ENCODE results near the gene HOXA10. TPM values are rescaled to one million over a fixed set of nuclear protein-coding genes. Genes with fewer than 3 reads are reported as not detected.
A peak's percentile ranks its signal among the peaks of the same experiment; 100 is the strongest.

Gene HOXA10
- 1 to 10 TPM in 1 of 4 donors, not detected in 3; 4.0 TPM for total RNA-seq

DNA sequence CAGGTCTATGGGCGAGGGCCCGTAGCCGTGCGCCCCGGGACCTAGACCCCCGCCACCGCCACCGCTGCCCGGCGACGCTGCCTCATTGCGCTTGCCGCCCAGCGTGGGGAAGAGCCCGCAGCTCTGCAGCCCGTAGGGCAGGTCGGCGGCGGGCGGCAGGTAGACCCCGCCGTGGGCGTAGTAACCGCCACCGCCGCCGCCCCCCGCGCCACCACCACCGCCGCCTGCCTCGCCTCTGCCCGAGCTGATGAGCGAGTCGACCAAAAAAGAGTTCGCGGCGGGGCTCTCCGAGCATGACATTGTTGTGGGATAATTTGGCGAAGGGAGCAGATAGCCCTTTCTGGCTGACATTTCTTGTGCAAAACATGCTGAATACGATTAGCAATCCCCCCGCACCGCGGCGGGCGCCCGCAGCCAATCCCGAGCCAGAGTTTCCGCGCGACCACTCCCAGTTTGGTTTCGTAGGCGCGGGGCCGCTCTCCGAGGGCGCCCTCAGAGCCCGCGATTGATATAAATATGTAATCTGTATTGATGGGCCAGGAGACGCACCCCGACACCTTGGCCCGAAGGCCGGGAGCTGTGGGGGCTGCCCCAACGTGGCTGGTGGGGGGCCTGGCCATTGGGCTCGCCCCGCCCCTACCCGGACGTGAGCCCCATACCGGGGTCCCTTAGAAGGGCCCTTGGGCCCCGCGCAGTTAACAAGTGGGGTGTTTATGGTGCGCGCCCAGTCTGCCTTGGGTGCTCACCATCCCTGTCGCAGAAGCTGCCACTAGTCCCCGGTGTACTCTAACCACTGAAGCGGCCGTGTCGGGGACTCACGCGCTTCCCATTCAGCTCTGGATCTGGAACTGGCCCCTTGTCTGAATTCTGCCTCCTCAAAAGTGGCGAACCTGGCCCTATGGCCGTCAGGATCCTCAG is at the start of gene HOXA10:
Gene HOXA10, minus strand, starts transcription at position 365 of the 918 bp plus-strand sequence. Its CDS starts 14 bp downstream, at position 351.
- intact Hi-C loops (cut with DNase I): loop anchor here (10.0 kb wide), 1 partner anchor 1089 kb away; no protein-coding TSS in a partner anchor
- Histone ChIP-seq H3K27me3 (peaks cover 89% of the 10 kb centered on the region), H3K27ac (no peak within 1 kb of the TSS), H3K9me3 (no peaks in the 10 kb centered on the region), H3K36me3 (no peaks in the 10 kb centered on the region), H3K4me1 (peaks cover 14 to 30% of the 10 kb centered on the region in 2 donors), H3K4me3 (replicated peaks in 1 of 3) (peak within 1 kb of the TSS in 2 of 3 donors; percentile 7 to 30)
- 7 to 9% methylated on average over 27 to 32 of the region's 82 CpGs for WGBS, 2 donors
- TF ChIP-seq POLR2A (IDR thresholded peaks at IDR 0.05): no peak
- TF ChIP-seq, protein P1, sequence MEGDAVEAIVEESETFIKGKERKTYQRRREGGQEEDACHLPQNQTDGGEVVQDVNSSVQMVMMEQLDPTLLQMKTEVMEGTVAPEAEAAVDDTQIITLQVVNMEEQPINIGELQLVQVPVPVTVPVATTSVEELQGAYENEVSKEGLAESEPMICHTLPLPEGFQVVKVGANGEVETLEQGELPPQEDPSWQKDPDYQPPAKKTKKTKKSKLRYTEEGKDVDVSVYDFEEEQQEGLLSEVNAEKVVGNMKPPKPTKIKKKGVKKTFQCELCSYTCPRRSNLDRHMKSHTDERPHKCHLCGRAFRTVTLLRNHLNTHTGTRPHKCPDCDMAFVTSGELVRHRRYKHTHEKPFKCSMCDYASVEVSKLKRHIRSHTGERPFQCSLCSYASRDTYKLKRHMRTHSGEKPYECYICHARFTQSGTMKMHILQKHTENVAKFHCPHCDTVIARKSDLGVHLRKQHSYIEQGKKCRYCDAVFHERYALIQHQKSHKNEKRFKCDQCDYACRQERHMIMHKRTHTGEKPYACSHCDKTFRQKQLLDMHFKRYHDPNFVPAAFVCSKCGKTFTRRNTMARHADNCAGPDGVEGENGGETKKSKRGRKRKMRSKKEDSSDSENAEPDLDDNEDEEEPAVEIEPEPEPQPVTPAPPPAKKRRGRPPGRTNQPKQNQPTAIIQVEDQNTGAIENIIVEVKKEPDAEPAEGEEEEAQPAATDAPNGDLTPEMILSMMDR (IDR thresholded peaks at IDR 0.05): no peak
- no peak for DNase-seq

DNA sequence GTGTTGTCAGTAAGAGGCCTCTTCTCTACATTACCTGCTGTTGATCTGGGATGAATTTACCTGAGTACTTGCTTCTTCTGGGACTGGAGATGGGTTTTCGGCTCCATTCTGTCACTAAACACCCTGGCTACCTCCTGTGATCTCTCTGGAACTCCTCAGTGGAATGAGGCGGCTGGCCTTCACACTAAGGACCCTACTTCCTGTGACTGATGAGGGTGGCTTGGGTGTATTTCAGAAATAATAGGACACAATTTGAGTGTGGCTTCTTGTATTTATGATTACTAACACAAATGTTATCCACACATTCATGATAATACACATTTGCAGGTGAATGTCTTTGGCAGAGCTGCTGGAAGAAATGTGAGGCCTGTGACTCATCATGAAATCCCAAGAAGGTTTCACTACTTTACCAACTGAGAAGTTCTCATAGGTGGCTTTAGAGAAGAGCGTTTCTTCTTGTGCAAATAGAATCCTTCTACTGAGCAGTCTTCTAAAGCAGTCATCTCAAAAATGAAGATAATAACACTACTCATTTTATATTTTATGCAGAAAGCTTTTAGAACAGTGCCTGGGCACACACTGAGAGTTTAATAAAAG is 47.2 kb upstream of the HOXA10 start:
- Histone ChIP-seq H3K27me3 (peaks cover 49% of the 10 kb centered on the region), H3K36me3 (no peaks in the 10 kb centered on the region), H3K27ac (no peak overlapping the region), H3K9me3 (no peaks in the 10 kb centered on the region), H3K4me3 (replicated peaks in 1 of 3) (no peak overlapping the region), H3K4me1 (peaks cover 0 to 5% of the 10 kb centered on the region in 2 donors)
- intact Hi-C loops (cut with DNase I): no loop called here
- 91 to 93% methylated on average over 3 of the region's 3 CpGs for WGBS, 2 donors
- no peak for DNase-seq
- TF ChIP-seq, protein P1 (IDR thresholded peaks at IDR 0.05): no peak
- TF ChIP-seq POLR2A (IDR thresholded peaks at IDR 0.05): no peak

DNA sequence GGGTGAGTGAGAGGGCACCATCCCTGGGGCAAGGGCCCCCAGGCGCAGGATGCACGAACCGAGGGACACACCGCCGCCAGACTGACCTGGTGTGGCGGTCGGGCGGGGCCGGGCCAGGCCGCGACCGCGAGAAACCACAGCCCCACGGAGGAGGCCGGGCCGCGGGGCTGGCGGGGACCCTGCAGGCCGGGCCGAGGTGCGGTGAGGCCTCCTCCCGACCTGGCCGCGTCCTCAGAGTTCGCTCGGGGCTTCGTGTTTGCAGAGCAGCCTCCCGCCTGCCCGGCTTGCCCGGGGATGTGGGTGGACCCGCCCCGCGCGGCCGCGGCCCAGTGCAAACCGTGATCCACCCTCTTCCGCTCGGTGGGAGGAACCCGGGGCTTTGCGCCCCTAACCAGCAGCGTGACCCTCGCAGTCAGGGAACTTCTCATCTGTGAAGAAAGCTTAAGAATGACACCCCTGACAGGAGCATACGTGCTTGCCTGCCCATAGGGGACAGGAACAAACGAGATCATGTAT is 46.4 kb upstream of the HOXA10 start:
- no peak overlapping the region for H3K4me3 ChIP-seq (replicated peaks in 1 of 3)

DNA sequence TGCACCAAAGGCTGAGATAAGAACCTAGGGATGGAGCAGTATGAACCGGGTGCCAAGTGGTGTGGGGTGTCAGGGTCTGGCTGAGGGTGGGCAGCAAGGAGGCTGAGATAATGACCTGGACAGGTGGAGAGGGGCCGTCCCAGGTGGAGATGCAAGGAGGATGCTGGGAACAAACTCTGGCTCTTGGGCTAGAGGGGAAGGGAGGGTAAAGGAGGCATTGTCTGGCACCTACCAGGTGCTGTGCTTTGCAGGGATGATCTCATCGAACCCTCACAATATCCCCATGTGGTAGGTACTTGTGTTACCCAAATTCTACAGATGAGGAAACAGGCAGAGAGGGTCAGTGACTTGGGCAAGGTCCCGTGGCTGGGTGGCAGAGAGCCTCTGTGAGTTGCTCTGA is 45.7 kb upstream of the HOXA10 start:
- TF ChIP-seq, protein P1 (IDR thresholded peaks at IDR 0.05): no peak
- no peak for TF ChIP-seq POLR2A (IDR thresholded peaks at IDR 0.05)
- H3K4me1 ChIP-seq: peaks cover 0 to 5% of the 10 kb centered on the region in 2 donors
- H3K36me3 ChIP-seq: no peaks in the 10 kb centered on the region
- intact Hi-C loops (cut with DNase I): no loop called here
- H3K4me3 ChIP-seq (replicated peaks in 1 of 3): no peak overlapping the region
- H3K9me3 ChIP-seq: no peaks in the 10 kb centered on the region
- H3K27ac ChIP-seq: no peak overlapping the region
- no peak for DNase-seq
- H3K27me3 ChIP-seq: peaks cover 36% of the 10 kb centered on the region
- WGBS, 2 donors: 64 to 68% methylated on average over 4 of the region's 4 CpGs

More for the DNA sequence above, 46.4 kb upstream of the HOXA10 start:
- no peaks in the 10 kb centered on the region for H3K36me3 ChIP-seq
- 33 to 34% methylated on average over 6 to 10 of the region's 45 CpGs for WGBS, 2 donors
- no peaks in the 10 kb centered on the region for H3K9me3 ChIP-seq
- intact Hi-C loops (cut with DNase I): no loop called here
- DNase-seq: no peak
- H3K27me3 ChIP-seq: peaks cover 42% of the 10 kb centered on the region
- TF ChIP-seq POLR2A (IDR thresholded peaks at IDR 0.05): no peak
- TF ChIP-seq, protein P1 (IDR thresholded peaks at IDR 0.05): no peak
- H3K27ac ChIP-seq: no peak overlapping the region
- H3K4me1 ChIP-seq: peaks cover 0 to 5% of the 10 kb centered on the region in 2 donors

Data from thyroid gland (tissue), 4 donors.